Erythroblast (primary cell): ENCODE data around the gene EPHB3.

Source experiments
- GATA1 ChIP-seq: IDR thresholded peaks from 2 replicates; pipeline ENCODE4 v1.6.1; 2011; ENCODE audit warnings: low read depth, mild to moderate bottlenecking, control low read depth, low read length, moderate library complexity
- POLR2A ChIP-seq: IDR thresholded peaks from 2 replicates; pipeline ENCODE4 v1.6.1; 2011; ENCODE audit warnings: mild to moderate bottlenecking, low read length

DNA sequence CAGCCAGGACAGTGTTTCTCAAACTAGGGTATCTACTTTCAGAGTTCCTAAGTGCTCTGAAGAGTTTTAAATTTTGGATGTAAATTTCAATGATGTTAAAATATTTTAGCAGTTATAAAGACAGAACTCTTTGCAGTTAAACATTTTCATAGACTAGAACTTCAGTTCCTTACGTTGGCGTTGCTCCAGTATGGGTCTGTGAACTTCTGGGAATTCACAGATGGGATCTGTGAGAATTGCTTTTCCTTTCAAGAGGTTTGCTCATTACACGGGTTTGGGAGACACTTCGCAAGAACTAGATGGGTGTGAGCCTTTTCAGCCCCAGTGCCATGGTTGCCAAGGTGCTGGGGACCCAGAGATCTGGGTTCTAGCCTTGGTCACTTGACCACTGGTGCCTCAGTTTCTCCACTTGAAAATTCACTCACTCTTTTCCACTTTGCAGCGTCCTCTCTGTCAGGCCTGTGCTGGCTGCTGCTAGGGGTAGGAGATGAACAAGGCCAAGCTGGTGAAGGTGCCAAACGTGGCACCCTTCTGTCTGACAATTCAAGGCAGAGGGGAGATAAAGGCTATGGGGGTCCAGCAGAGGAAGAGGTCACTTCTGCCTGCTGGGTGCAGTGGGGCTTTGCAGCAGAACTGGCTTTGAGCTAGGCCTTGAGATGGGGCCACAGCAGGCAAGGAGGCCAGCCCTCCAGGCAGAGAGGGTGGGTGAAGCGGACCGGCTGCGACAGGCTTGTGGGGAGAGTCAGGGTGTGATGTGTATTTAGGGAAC is 48.1 kb downstream of the EPHB3 start:
- no peak for TF ChIP-seq POLR2A
- TF ChIP-seq GATA1 = no peak
